NCI-H2227 treated with DMSO at 0.1 percent for 48 hours (cell line): Measurements from ENCODE around the gene CELSR1.

Source experiments
- DNase-seq: peaks from one replicate; lab custom pipeline; 2025; lab: John Stamatoyannopoulos, UW

The CELSR1 gene

GRCh38 chr22:46442217-46442853 lies 95.1 kb downstream of the CELSR1 start:
- no peak for DNase-seq

GRCh38 chr22:46439576-46440465 lies 97.6 kb downstream of the CELSR1 start:
- DNase-seq, result no peak

GRCh38 chr22:46439111-46439510 lies 98.3 kb downstream of the CELSR1 start:
- no peak for DNase-seq

GRCh38 chr22:46437671-46438440 lies 99.6 kb downstream of the CELSR1 start:
- DNase-seq, result no peak

- no peak for DNase-seq
These were observed 100.7 kb downstream of the CELSR1 start for GRCh38 chr22:46436595-46437175.

- DNase-seq, result no peak
These were observed 104.1 kb downstream of the CELSR1 start for GRCh38 chr22:46433318-46433717.

- DNase-seq, result no peak
These were observed 105.0 kb downstream of the CELSR1 start for GRCh38 chr22:46432164-46433068.

GRCh38 chr22:46430961-46431838 lies 106.2 kb downstream of the CELSR1 start:
- no peak for DNase-seq

GRCh38 chr22:46429325-46429853 lies 108.0 kb downstream of the CELSR1 start:
- no peak for DNase-seq

GRCh38 chr22:46428602-46429324 lies 108.7 kb downstream of the CELSR1 start:
- no peak for DNase-seq

- DNase-seq, result no peak
These were observed 109.2 kb downstream of the CELSR1 start for GRCh38 chr22:46428171-46428570.

GRCh38 chr22:46425016-46425415 lies 112.4 kb downstream of the CELSR1 start:
- no peak for DNase-seq

- no peak for DNase-seq
These were observed 112.9 kb downstream of the CELSR1 start for GRCh38 chr22:46424496-46424895.

GRCh38 chr22:46422896-46423295 lies 114.5 kb downstream of the CELSR1 start:
- no peak for DNase-seq

- DNase-seq, result no peak
These were observed 116.2 kb downstream of the CELSR1 start for GRCh38 chr22:46421267-46421666.

- no peak for DNase-seq
These were observed 117.5 kb downstream of the CELSR1 start for GRCh38 chr22:46419754-46420571.

- DNase-seq, result no peak
These were observed 118.6 kb downstream of the CELSR1 start for GRCh38 chr22:46418827-46419226.

GRCh38 chr22:46417769-46418168 lies 119.7 kb downstream of the CELSR1 start:
- no peak for DNase-seq
